ENCODE measurements around the gene MT1E.
A peak's percentile ranks its signal among the peaks of the same experiment; 100 is the strongest.

Gene MT1E

DNA sequence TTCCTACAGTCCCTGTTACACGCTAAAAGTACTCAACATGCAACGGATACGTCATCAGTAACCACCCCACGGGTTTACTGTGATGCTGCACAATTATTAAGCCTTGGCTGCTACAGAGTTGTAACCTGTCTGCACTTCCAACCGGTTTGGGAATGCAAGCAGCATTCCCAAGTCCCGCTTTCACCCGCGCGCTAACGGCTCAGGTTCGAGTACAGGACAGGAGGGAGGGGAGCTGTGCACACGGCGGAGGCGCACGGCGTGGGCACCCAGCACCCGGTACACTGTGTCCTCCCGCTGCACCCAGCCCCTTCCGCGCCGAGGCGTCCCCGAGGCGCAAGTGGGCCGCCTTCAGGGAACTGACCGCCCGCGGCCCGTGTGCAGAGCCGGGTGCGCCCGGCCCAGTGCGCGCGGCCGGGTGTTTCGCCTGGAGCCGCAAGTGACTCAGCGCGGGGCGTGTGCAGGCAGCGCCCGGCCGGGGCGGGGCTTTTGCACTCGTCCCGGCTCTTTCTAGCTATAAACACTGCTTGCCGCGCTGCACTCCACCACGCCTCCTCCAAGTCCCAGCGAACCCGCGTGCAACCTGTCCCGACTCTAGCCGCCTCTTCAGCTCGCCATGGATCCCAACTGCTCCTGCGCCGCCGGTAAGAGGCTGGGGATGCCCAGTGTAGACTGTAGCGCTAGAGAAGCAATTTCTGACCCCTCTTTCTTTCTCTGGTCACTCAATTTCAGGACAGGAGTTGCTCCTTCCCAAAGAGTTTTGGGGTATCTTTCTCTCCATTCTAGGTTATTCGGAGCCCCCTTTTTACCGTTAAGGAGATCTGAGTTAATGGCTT is 17.3 kb upstream of the MT1E start, which contains the start of gene MT2A:
Gene MT2A, plus strand, starts transcription at position 542 of the 833 bp plus-strand sequence. Its CDS starts 72 bp downstream, at position 614.
- Histone ChIP-seq H3K36me3 (ENCODE audit: insufficient read depth, low read length) (no peaks in the 10 kb centered on the region), H3K27me3 (ENCODE audit: control insufficient read depth in 1 of 2, insufficient read depth in 2 of 2, low read length in 2 of 2) (no peaks in the 10 kb centered on the region), H3K27ac (ENCODE audit: low read depth, low read length) (peak within 1 kb of the TSS; percentile 95), H3K4me3 (ENCODE audit: low read depth in 1 of 2, low read length in 2 of 2) (peak within 1 kb of the TSS; percentile 67 to 72), H3K9ac (ENCODE audit: low read length) (peak within 1 kb of the TSS; percentile 68), H3K4me1 (ENCODE audit: insufficient read depth, low read length) (peaks cover 41% of the 10 kb centered on the region), H3K9me3 (ENCODE audit: low read length) (no peaks in the 10 kb centered on the region)

DNA sequence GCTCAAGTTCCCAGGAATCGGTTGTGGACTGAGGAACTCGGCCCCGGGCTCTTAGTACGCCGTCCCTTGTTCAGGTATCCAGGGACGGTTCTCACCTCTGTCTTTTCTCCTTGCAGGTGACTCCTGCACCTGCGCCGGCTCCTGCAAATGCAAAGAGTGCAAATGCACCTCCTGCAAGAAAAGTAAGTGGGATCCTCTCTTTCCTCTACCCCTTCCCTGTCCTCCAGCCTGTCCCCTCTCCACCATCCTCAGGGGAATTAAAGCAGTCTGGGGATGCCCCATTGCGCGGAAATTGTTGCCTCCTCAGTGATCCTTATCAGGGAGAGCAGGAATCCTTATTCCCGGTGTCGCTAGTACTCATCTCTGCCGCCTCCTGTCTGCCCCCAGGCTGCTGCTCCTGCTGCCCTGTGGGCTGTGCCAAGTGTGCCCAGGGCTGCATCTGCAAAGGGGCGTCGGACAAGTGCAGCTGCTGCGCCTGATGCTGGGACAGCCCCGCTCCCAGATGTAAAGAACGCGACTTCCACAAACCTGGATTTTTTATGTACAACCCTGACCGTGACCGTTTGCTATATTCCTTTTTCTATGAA is 16.6 kb upstream of the MT1E start:
- Histone ChIP-seq H3K36me3 (ENCODE audit: insufficient read depth, low read length) (no peaks in the 10 kb centered on the region), H3K9me3 (ENCODE audit: low read length) (no peaks in the 10 kb centered on the region), H3K27ac (ENCODE audit: low read depth, low read length) (peak overlapping the region; percentile 84), H3K4me1 (ENCODE audit: insufficient read depth, low read length) (peaks cover 41% of the 10 kb centered on the region), H3K9ac (ENCODE audit: low read length) (peak overlapping the region; percentile 49), H3K27me3 (ENCODE audit: control insufficient read depth in 1 of 2, insufficient read depth in 2 of 2, low read length in 2 of 2) (no peaks in the 10 kb centered on the region), H3K4me3 (ENCODE audit: low read depth in 1 of 2, low read length in 2 of 2) (peak overlapping the region; percentile 67 to 72)

DNA sequence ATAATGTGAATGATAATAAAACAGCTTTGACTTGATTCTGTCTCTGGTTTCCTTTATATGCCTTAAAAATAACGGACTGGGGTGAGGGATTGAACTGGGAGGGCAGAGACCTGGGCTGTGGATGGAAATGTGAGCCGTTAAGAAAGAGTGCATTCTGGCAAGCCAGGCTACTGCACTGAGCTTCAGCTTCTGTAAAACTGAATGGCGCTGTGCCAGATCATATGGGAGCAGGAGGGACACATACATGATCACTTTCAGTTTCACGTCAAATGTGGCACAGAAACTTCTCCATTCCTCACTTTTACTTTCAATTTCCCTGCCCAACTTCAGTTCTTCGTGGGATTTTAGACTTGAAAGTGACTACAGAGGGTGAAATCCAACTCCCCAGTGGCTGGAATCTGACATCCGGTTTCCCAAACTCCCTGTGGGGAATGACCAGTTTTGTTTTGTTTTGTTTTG is 16.1 kb upstream of the MT1E start:
- H3K27me3 ChIP-seq (ENCODE audit: control insufficient read depth in 1 of 2, insufficient read depth in 2 of 2, low read length in 2 of 2) = no peaks in the 10 kb centered on the region
- no peaks in the 10 kb centered on the region for H3K9me3 ChIP-seq (ENCODE audit: low read length)
- peaks cover 41% of the 10 kb centered on the region for H3K4me1 ChIP-seq (ENCODE audit: insufficient read depth, low read length)
- peak overlapping the region; percentile 67 to 72 for H3K4me3 ChIP-seq (ENCODE audit: low read depth in 1 of 2, low read length in 2 of 2)
- H3K27ac ChIP-seq (ENCODE audit: low read depth, low read length) = peak overlapping the region; percentile 84
- H3K36me3 ChIP-seq (ENCODE audit: insufficient read depth, low read length) = no peaks in the 10 kb centered on the region
- peak overlapping the region; percentile 49 for H3K9ac ChIP-seq (ENCODE audit: low read length)

DNA sequence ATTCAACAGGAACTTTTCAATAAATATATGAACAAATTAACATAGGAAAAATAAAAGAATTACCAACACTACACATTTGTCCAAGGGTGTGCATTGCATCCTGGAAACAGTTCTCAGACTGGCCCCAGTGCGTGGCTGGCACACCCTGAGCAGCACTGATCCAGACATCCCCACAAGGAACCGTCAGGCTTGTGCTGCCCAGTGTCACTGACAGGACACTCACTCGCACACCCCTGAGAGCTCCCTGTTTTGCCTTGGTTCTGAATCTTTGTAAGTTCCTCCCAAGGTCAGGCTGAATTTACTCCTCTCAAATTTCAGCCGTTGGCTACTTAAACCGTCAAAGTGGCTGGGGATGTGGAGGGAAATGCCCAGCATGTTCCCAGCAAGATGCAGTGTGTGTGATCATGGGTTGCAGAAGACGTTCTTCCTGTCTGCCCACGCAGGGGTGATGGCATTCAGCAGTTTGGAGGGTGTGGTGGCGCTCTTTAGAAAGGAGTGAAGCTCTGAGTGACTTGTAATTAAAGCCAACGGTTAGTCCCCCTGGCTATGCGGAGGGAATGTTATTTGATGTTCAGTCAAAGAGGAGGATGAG is 15.5 kb upstream of the MT1E start:
- H3K27ac ChIP-seq (ENCODE audit: low read depth, low read length) = peak overlapping the region; percentile 84
- H3K36me3 ChIP-seq (ENCODE audit: insufficient read depth, low read length) = no peaks in the 10 kb centered on the region
- no peaks in the 10 kb centered on the region for H3K9me3 ChIP-seq (ENCODE audit: low read length)
- peak overlapping the region; percentile 67 to 72 for H3K4me3 ChIP-seq (ENCODE audit: low read depth in 1 of 2, low read length in 2 of 2)
- peaks cover 41% of the 10 kb centered on the region for H3K4me1 ChIP-seq (ENCODE audit: insufficient read depth, low read length)
- H3K27me3 ChIP-seq (ENCODE audit: control insufficient read depth in 1 of 2, insufficient read depth in 2 of 2, low read length in 2 of 2) = no peaks in the 10 kb centered on the region
- peak overlapping the region; percentile 49 for H3K9ac ChIP-seq (ENCODE audit: low read length)

DNA sequence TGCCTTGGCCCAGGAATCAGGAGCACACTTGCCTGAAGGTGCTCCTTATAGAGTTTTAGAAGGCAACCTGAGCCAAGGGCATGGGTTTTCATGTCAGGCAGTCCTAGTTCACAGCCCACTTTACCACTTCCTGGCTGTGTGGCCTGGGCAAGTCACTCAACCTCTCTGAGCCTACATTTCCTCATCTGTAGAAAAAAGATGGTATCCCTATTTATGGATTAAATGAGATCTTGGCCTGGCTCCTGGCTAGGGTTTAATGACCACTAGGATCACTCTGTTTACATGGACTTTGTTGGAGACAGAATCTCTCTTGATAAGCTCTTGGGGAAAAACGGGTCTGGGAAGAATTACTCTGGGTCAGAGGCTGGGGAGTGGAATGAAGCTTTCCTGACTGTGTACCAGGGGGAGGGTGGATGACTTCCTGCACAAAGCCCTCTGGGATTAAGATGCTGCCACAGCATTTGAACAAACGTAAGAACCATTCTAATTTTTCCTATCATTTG is 14.9 kb upstream of the MT1E start:
- H3K4me1 ChIP-seq (ENCODE audit: insufficient read depth, low read length) = peaks cover 41% of the 10 kb centered on the region

DNA sequence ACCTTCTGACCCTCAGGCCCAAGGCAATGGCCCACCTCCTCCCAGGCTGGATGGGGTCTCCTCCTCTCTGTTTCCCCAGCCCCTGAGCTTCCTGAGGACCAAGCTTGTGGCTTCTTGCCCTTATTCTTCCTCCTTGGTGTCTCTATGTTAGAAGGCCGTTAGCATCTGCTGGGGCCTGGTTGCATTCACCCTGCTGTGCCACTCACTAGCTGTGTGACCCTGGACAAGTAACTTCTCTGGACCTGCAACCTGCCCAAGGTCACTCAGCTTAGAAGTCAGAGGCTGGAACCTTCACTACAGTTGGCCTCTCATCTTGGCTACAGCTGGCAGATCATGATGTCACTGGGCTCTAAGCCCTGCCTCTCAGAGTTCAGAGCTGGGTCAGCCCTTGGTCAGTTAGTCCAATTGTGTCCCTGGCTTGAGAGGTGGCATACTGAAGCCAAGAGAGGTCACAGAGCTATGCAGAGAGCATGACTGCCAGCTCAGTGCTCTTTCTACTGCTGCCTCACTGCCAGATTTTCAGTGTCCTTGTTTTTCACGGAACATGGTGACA is 14.2 kb upstream of the MT1E start:
- Histone ChIP-seq H3K4me3 (ENCODE audit: low read depth in 1 of 2, low read length in 2 of 2) (no peak overlapping the region), H3K36me3 (ENCODE audit: insufficient read depth, low read length) (no peaks in the 10 kb centered on the region), H3K27ac (ENCODE audit: low read depth, low read length) (no peak overlapping the region), H3K27me3 (ENCODE audit: control insufficient read depth in 1 of 2, insufficient read depth in 2 of 2, low read length in 2 of 2) (no peaks in the 10 kb centered on the region), H3K9me3 (ENCODE audit: low read length) (no peaks in the 10 kb centered on the region), H3K4me1 (ENCODE audit: insufficient read depth, low read length) (peaks cover 39% of the 10 kb centered on the region), H3K9ac (ENCODE audit: low read length) (no peak overlapping the region)

More for the DNA sequence above, 14.9 kb upstream of the MT1E start:
- H3K4me3 ChIP-seq (ENCODE audit: low read depth in 1 of 2, low read length in 2 of 2) = peak overlapping the region in 1 of 2 donors; percentile 72
- H3K27me3 ChIP-seq (ENCODE audit: control insufficient read depth in 1 of 2, insufficient read depth in 2 of 2, low read length in 2 of 2) = no peaks in the 10 kb centered on the region
- no peaks in the 10 kb centered on the region for H3K9me3 ChIP-seq (ENCODE audit: low read length)
- no peak overlapping the region for H3K9ac ChIP-seq (ENCODE audit: low read length)
- H3K36me3 ChIP-seq (ENCODE audit: insufficient read depth, low read length) = no peaks in the 10 kb centered on the region
- peak overlapping the region; percentile 84 for H3K27ac ChIP-seq (ENCODE audit: low read depth, low read length)

DNA sequence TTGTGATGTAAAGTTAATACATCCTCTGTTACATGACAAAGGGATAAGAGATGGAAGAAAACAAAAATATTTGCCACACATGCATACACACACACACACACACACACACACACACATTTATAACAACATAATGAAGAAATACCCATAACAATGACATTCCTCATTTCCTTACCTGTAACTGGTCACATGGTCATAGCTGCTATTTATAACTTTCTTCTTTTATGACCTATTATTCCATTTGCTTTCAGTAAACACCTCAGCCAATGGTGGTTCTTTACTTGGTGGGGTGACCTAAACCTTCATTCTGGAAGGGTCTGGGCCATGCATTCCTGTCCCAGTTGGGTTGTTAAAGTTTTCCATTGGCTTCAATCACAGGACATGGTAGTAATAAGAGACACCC is 11.9 kb upstream of the MT1E start:
- Histone ChIP-seq H3K27me3 (ENCODE audit: control insufficient read depth in 1 of 2, insufficient read depth in 2 of 2, low read length in 2 of 2) (no peaks in the 10 kb centered on the region), H3K36me3 (ENCODE audit: insufficient read depth, low read length) (no peaks in the 10 kb centered on the region), H3K9ac (ENCODE audit: low read length) (no peak overlapping the region), H3K4me1 (ENCODE audit: insufficient read depth, low read length) (peaks cover 28% of the 10 kb centered on the region), H3K4me3 (ENCODE audit: low read depth in 1 of 2, low read length in 2 of 2) (no peak overlapping the region), H3K9me3 (ENCODE audit: low read length) (no peaks in the 10 kb centered on the region), H3K27ac (ENCODE audit: low read depth, low read length) (no peak overlapping the region)

DNA sequence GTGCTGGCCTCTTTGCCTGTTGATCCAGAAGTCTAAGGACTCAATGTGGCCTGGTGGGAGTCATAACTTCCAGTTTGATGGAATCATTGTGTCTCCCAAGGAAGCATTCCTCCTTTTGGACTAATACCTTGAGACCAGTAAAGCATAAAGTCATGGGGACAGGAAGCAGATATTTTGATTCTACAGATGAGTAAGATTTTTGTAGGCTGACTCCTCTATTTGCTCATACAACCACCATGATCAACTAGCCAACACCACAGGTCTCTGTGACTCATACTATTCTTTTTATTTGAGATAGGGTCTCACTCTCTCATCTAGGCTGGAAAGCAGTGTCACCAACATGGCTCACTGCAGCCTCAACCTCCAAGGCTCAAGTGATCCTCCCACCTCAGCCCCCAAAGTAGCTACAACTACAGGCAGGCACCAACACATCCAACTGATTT is 11.0 kb upstream of the MT1E start:
- no peaks in the 10 kb centered on the region for H3K36me3 ChIP-seq (ENCODE audit: insufficient read depth, low read length)
- H3K27me3 ChIP-seq (ENCODE audit: control insufficient read depth in 1 of 2, insufficient read depth in 2 of 2, low read length in 2 of 2) = no peaks in the 10 kb centered on the region
- H3K4me3 ChIP-seq (ENCODE audit: low read depth in 1 of 2, low read length in 2 of 2) = no peak overlapping the region
- no peak overlapping the region for H3K9ac ChIP-seq (ENCODE audit: low read length)
- H3K9me3 ChIP-seq (ENCODE audit: low read length) = no peaks in the 10 kb centered on the region
- H3K4me1 ChIP-seq (ENCODE audit: insufficient read depth, low read length) = peaks cover 25% of the 10 kb centered on the region
- no peak overlapping the region for H3K27ac ChIP-seq (ENCODE audit: low read depth, low read length)

DNA sequence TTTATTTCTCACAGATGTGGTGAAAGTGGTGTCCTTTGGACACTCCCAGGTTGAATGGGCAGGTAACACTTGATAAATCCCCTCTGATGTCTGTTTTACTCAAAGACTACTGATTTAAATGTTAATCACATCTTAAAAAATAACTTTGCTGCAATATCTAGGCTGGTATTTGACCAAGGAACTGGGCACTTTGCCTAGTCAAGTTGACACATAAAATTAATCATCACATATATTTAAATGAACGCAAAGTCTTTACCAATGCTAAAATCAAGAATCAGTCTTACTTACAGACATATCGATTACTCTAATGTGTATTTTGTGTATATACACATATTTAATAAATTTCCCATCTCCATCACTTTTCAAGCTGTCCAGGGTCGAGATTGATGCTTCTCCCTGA is 10.2 kb upstream of the MT1E start:
- Histone ChIP-seq H3K4me1 (ENCODE audit: insufficient read depth, low read length) (peaks cover 17% of the 10 kb centered on the region), H3K36me3 (ENCODE audit: insufficient read depth, low read length) (no peaks in the 10 kb centered on the region), H3K27me3 (ENCODE audit: control insufficient read depth in 1 of 2, insufficient read depth in 2 of 2, low read length in 2 of 2) (no peaks in the 10 kb centered on the region), H3K9ac (ENCODE audit: low read length) (no peak overlapping the region), H3K9me3 (ENCODE audit: low read length) (no peaks in the 10 kb centered on the region), H3K27ac (ENCODE audit: low read depth, low read length) (no peak overlapping the region), H3K4me3 (ENCODE audit: low read depth in 1 of 2, low read length in 2 of 2) (no peak overlapping the region)

DNA sequence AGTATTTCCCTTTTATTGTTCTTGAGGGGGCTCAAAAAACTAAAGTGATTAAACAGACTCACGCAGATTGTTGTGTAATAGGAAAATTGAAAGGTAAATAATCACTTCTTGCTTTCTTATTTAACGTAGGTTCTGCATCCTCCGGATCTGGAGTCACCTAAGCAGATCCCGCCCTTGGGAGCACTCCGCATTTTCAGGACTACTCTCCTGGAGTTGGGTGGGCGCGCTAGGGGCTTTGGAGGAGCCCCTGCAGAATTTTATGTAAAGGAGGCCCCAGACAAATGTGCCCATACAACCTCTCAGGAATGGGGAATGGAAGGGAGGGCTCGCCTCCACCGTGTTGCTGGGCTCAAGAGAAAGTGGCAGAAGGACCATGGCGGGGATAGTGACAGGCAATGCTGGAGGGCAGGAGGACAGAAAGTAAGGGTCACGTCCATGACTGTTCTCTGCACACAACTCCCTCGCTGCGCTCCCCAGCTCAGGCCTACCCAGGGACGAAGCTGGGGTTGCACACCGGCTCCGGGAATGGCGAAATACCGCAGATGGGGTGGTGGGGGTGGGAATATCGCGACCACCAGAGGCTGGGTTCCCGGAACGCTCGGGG is 8.9 kb upstream of the MT1E start:
- Histone ChIP-seq H3K27me3 (ENCODE audit: control insufficient read depth in 1 of 2, insufficient read depth in 2 of 2, low read length in 2 of 2) (no peaks in the 10 kb centered on the region), H3K4me1 (ENCODE audit: insufficient read depth, low read length) (peaks cover 8% of the 10 kb centered on the region), H3K4me3 (ENCODE audit: low read depth in 1 of 2, low read length in 2 of 2) (peak overlapping the region; percentile 49 to 50), H3K27ac (ENCODE audit: low read depth, low read length) (no peak overlapping the region), H3K9ac (ENCODE audit: low read length) (no peak overlapping the region), H3K36me3 (ENCODE audit: insufficient read depth, low read length) (no peaks in the 10 kb centered on the region), H3K9me3 (ENCODE audit: low read length) (no peaks in the 10 kb centered on the region)
